K562 (cell line): ENCODE data around the gene ALDH5A1. TPM values are rescaled to one million over a fixed set of nuclear protein-coding genes. Genes with fewer than 3 reads are reported as not detected.

Source experiments
- ATAC-seq: fragments of 200-7000 bp; cut with Tn5 transposase; 3 replicates; pipeline ENCODE4 v1.9.1; 2020; ENCODE audit warnings: moderate library complexity
- BruUV-seq: library from RNA; stranded (reverse); fragments of 400-500 nt; replicated peaks from 2 replicates; lab custom pipeline; 2021; lab: Mats Ljungman, UMichigan
- CTCF ChIA-PET: fragments of 300-600 bp; formaldehyde crosslinking; extraction: SDS; loops from one replicate; lab custom pipeline; 2021; ENCODE audit warnings: low intra/inter-chr PET ratio; lab: Yijun Ruan, JAX
- POLR2A ChIA-PET: fragments of 300-600, 350-650 bp; sonication (Branson Sonifier 250); formaldehyde crosslinking; extraction: SDS; loops from one replicate; lab custom pipeline; 2021; ENCODE audit warnings: antibody characterized with exemption, inconsistent platforms; lab: Yijun Ruan, JAX
- DNase-seq, 4 experiments: peaks; one replicate each; pipeline versions ENCODE4 v3.0.0 to v3.0.0-alpha.2; 2011 to 2018; ENCODE audit warnings: low spot score in 3 of 4, mixed read lengths in 3 of 4; ENCODE audit errors: extremely low read depth in 1 of 4
- FAIRE-seq: peaks from 2 replicates; lab custom pipeline; 2011; peaks lifted over from hg19 to GRCh38; lab: Jason Lieb, UNC
- H2AFZ ChIP-seq: 2 replicates; pipeline ENCODE4 v1.6.0; 2011; ENCODE audit warnings: low read depth, low read length, control low read depth, inconsistent platforms
- H3K27ac ChIP-seq: fragments of 200-600 bp; 3 replicates; pipeline ENCODE4 v1.8.0; 2011; ENCODE audit warnings: low read depth, mild to moderate bottlenecking, control low read depth, inconsistent platforms, low read length, moderate library complexity, mixed read lengths; ENCODE audit errors: extremely low read depth
- H3K27me3 ChIP-seq, 2 experiments: fragments of 300-600 bp in 1 of 2; 2 replicates in 1 of 2; 3 replicates in 1 of 2; pipeline versions ENCODE4 v1.6.0 to v1.8.0; 2011; ENCODE audit warnings: inconsistent platforms in 2 of 2, low read length in 2 of 2, mild to moderate bottlenecking in 1 of 2, mixed read lengths in 1 of 2, moderate library complexity in 1 of 2; ENCODE audit not compliant: control insufficient read depth in 2 of 2, insufficient read depth in 2 of 2
- H3K36me3 ChIP-seq: fragments of 300-600 bp; 3 replicates; pipeline ENCODE4 v1.8.0; 2011; ENCODE audit warnings: mild to moderate bottlenecking, low read length, inconsistent platforms; ENCODE audit not compliant: control insufficient read depth, insufficient read depth
- H3K4me1 ChIP-seq, 2 experiments: fragments of 200-600 bp in 1 of 2; replicated peaks in 1 of 2; 2 replicates in 1 of 2; 3 replicates in 1 of 2; pipeline versions ENCODE4 v1.5.1 to v1.8.0; 2011; ENCODE audit warnings: inconsistent platforms in 2 of 2, low read length in 2 of 2, mild to moderate bottlenecking in 1 of 2, mixed read lengths in 1 of 2, moderate library complexity in 1 of 2; ENCODE audit not compliant: control insufficient read depth in 2 of 2, insufficient read depth in 2 of 2
- H3K4me2 ChIP-seq: 2 replicates; pipeline ENCODE4 v1.6.1; 2011; ENCODE audit warnings: low read length, control low read depth, inconsistent platforms, mixed read lengths; ENCODE audit not compliant: insufficient read depth
- H3K4me3 ChIP-seq: fragments of 200-600 bp; sonication (generic), shearing (Covaris generic); 2 replicates; pipeline ENCODE4 v1.5.1; 2016; ENCODE audit warnings: control low read depth, inconsistent platforms
- H3K79me2 ChIP-seq: fragments of 200-600 bp; 3 replicates; pipeline ENCODE4 v1.8.0; 2011; ENCODE audit warnings: low read length, inconsistent platforms; ENCODE audit not compliant: control insufficient read depth, insufficient read depth
- H3K9ac ChIP-seq, 2 experiments: 2 replicates each; pipeline versions ENCODE4 v1.6.0 to v1.6.1; 2011; ENCODE audit warnings: low read depth in 2 of 2, low read length in 2 of 2, control low read depth in 1 of 2, inconsistent platforms in 1 of 2, mild to moderate bottlenecking in 1 of 2, mixed read lengths in 1 of 2; ENCODE audit not compliant: insufficient read depth in 1 of 2
- H3K9me1 ChIP-seq: one replicate; pipeline ENCODE4 v1.6.0; 2011; ENCODE audit warnings: inconsistent platforms, mild to moderate bottlenecking, low read length, moderate library complexity; ENCODE audit not compliant: control insufficient read depth, insufficient read depth
- H3K9me3 ChIP-seq: replicated peaks from 2 replicates; pipeline ENCODE4 v1.5.1; 2011; ENCODE audit warnings: low read depth, low read length, inconsistent platforms; ENCODE audit not compliant: control insufficient read depth, insufficient read depth
- H4K20me1 ChIP-seq: replicated peaks from 2 replicates; pipeline ENCODE4 v1.6.1; 2011; ENCODE audit warnings: low read length, inconsistent platforms, mixed read lengths; ENCODE audit not compliant: control insufficient read depth, insufficient read depth
- BDP1 ChIP-seq: IDR thresholded peaks from 3 replicates; pipeline ENCODE4 v1.6.1; 2011; ENCODE audit not compliant: insufficient read length, insufficient read depth
- CHD7 ChIP-seq: fragments of 200-600 bp; sonication (generic); IDR thresholded peaks from one replicate; pipeline ENCODE4 v1.6.1; 2012; ENCODE audit warnings: mild to moderate bottlenecking, low read depth, low read length, inconsistent platforms
- E2F5 ChIP-seq: sonication (generic); formaldehyde crosslinking; IDR thresholded peaks from 2 replicates; pipeline ENCODE4 v1.8.0; 2022; ENCODE audit warnings: mild to moderate bottlenecking, missing genetic modification reagents
- ETV6 ChIP-seq, 3 experiments: fragments of 150-350 bp in 1 of 3; sonication (generic) in 1 of 3; formaldehyde crosslinking in 1 of 3; IDR thresholded peaks; 2 replicates each; pipeline versions ENCODE4 v1.6.1 to v1.8.0; 2014 to 2022; ENCODE audit warnings: borderline replicate concordance in 2 of 3, low read depth in 2 of 3, antibody characterized with exemption in 1 of 3, low read length in 1 of 3, mild to moderate bottlenecking in 1 of 3, missing genetic modification reagents in 1 of 3
- EWSR1 ChIP-seq: fragments of 450-650 bp; IDR thresholded peaks from 2 replicates; pipeline ENCODE4 v1.6.1; 2018; ENCODE audit warnings: borderline replicate concordance, mild to moderate bottlenecking, low read depth, moderate library complexity; ENCODE audit not compliant: partially characterized antibody
- MXD1 ChIP-seq: fragments of 250-450 bp; sonication (Bioruptor Pico); IDR thresholded peaks from 2 replicates; pipeline ENCODE4 v1.8.0; 2021; ENCODE audit warnings: borderline replicate concordance, mild to moderate bottlenecking, moderate library complexity; ENCODE audit not compliant: poor library complexity, severe bottlenecking
- POLR2A ChIP-seq: fragments of 450-650 bp; conservative IDR thresholded peaks from 2 replicates; pipeline ENCODE4 v1.6.1; 2016
- WHSC1 ChIP-seq: IDR thresholded peaks from one replicate; pipeline ENCODE4 v1.6.1; 2012; ENCODE audit warnings: low read length, control low read depth, inconsistent platforms
- ZC3H8 ChIP-seq: fragments of 450-650 bp; IDR thresholded peaks from 2 replicates; pipeline ENCODE4 v1.6.1; 2017
- ZNF76 ChIP-seq: fragments of 250-450 bp; sonication (Bioruptor Pico); IDR thresholded peaks from 2 replicates; pipeline ENCODE4 v1.4.0; 2020; ENCODE audit warnings: mild to moderate bottlenecking, moderate library complexity, borderline replicate concordance
- WGBS: fragments of 100-300 bp; shearing (Covaris generic); methylation state at CpG from one replicate; pipeline ENCODE4 v1.1.6; 2016; ENCODE audit warnings: low coverage, mixed read lengths; ENCODE audit not compliant: insufficient coverage; ENCODE audit errors: missing lambda C conversion rate; 5-methylcytosine and 5-hydroxymethylcytosine counted together
- in situ Hi-C: fragments of 300-500 bp; cut with MboI; formaldehyde crosslinking; loops from 4 replicates; pipeline ENCODE4 v1.15.0; 2018; ENCODE audit warnings: inconsistent platforms, mixed read lengths
- intact Hi-C: fragments of 100-400 bp; cut with micrococcal nuclease; formaldehyde crosslinking; loops from 2 replicates; pipeline ENCODE4 v1.14.2; 2022
- polyA plus RNA-seq, 8 experiments: library from polyadenylated mRNA; depleted of rRNA in 4 of 8; stranded (reverse) in 5 of 8; unstranded in 3 of 8; fragments of >200 nt; fragmentation: Nextera tagmentation in 2 of 8; fragmentation: Illumina TruSeq in 1 of 8; extraction: Ambion mirVana in 2 of 8; extraction: Trizol in 1 of 8; gene quantifications; 2 replicates each; pipeline versions ENCODE4 v1.2.1 to v1.2.3, GENCODE V29; 2011 to 2014; ENCODE audit warnings: inconsistent platforms in 1 of 8, missing spikeins in 1 of 8
- total RNA-seq, 7 experiments: library from RNA; depleted of rRNA in 6 of 7; stranded (reverse); fragments of >200 nt in 6 of 7; fragmentation: Illumina TruSeq in 2 of 7; extraction: Trizol in 2 of 7; gene quantifications; 2 replicates each; pipeline versions ENCODE4 v1.2.1 to v1.2.3, GENCODE V29; 2011 to 2021; ENCODE audit warnings: low replicate concordance in 1 of 7

The ALDH5A1 gene
- total and polyA plus RNA-seq, 9 of the 15 experiments (the other 6 are each of a cell fraction or from before 2014, with no cell fraction given) = 2.2 to 19.7 (median 9.5) TPM

GRCh38 chr6:24513602-24514001, 18.8 kb downstream of the ALDH5A1 start:
- no peaks in the 10 kb centered on the region for H3K27me3 ChIP-seq
- no peaks in the 10 kb centered on the region for H3K79me2 ChIP-seq
- peak; percentile 37 for FAIRE-seq
- no peaks in the 10 kb centered on the region for H3K9me3 ChIP-seq
- in situ Hi-C loops (no loop called here), intact Hi-C loops (no loop called here)
- WGBS = 50% methylated on average over 4 of the region's 4 CpGs
- ChIA-PET CTCF (no interaction called here), POLR2A (no interaction called here)
- no peak overlapping the region for H2AFZ ChIP-seq
- DNase-seq = no peak
- H3K36me3 ChIP-seq = no peaks in the 10 kb centered on the region; the same call in 2 of the 3 replicates
- no peak for ATAC-seq
- H4K20me1 ChIP-seq = no peaks in the 10 kb centered on the region
- no peaks in the 10 kb centered on the region for H3K9me1 ChIP-seq
- H3K4me2 ChIP-seq = no peak overlapping the region
- H3K9ac ChIP-seq = no peak overlapping the region
- no peak overlapping the region for H3K27ac ChIP-seq
- no peak overlapping the region for H3K4me3 ChIP-seq
- no TSS peak for BruUV-seq
- no peaks in the 10 kb centered on the region for H3K4me1 ChIP-seq
- TF ChIP-seq ZC3H8 (no peak), ETV6 (IDR thresholded peaks at IDR 0.05; ENCODE audit: borderline replicate concordance in 1 of 2, low read depth in 2 of 2, low read length in 1 of 2) (no peak), ETV6 (CRISPR knock-in tag; IDR thresholded peaks at IDR 0.05; ENCODE audit: borderline replicate concordance) (no peak), POLR2A (no peak), E2F5 (no peak), WHSC1 (no peak), MXD1 (CRISPR knock-in tag) (no peak), EWSR1 (no peak), ZNF76 (CRISPR knock-in tag) (no peak), BDP1 (no peak), CHD7 (no peak)
